CD4-positive, alpha-beta T cell (primary cell): Measurements from ENCODE around the gene COPG1. TPM values are rescaled to one million over a fixed set of nuclear protein-coding genes. Genes with fewer than 3 reads are reported as not detected.

Experiments used
- ATAC-seq: fragments of 200-7000 bp; cut with Tn5 transposase; one replicate; pipeline ENCODE4 v1.10.0; 2022; ENCODE audit warnings: mild to moderate bottlenecking; ENCODE audit not compliant: poor library complexity
- CTCF ChIA-PET: fragments of 350-600 bp; sonication (Branson Sonifier 250); formaldehyde crosslinking; loops from one replicate; lab custom pipeline; 2021; ENCODE audit warnings: antibody characterized with exemption, inconsistent platforms; lab: Charles Lee
- POLR2A ChIA-PET: fragments of 350-600 bp; sonication (Branson Sonifier 250); formaldehyde crosslinking; loops from one replicate; lab custom pipeline; 2021; ENCODE audit warnings: antibody characterized with exemption, inconsistent platforms; lab: Charles Lee
- DNase-seq, 14 experiments: peaks; one replicate each; pipeline ENCODE4 v3.0.0-alpha.2; 2013 to 2020; ENCODE audit warnings: mixed read lengths in 2 of 14
- H3K27ac ChIP-seq, 2 donors: one replicate each; pipeline versions ENCODE4 v1.5.1 to v1.7.0; 2013; ENCODE audit warnings: low read length in 2 of 2, low read depth in 1 of 2, mild to moderate bottlenecking in 1 of 2
- H3K27me3 ChIP-seq, 2 experiments: 1 replicate in 1 of 2; 2 replicates in 1 of 2; pipeline versions ENCODE4 v1.6.1 to v1.7.0; 2013; ENCODE audit warnings: low read length in 2 of 2, control low read depth in 1 of 2, mild to moderate bottlenecking in 1 of 2, moderate library complexity in 1 of 2; ENCODE audit not compliant: insufficient read depth in 2 of 2, control insufficient read depth in 1 of 2
- H3K36me3 ChIP-seq: one replicate; pipeline ENCODE4 v1.6.1; 2013; ENCODE audit warnings: low read length, control low read depth; ENCODE audit not compliant: insufficient read depth
- H3K4me1 ChIP-seq: one replicate; pipeline ENCODE4 v1.6.1; 2013; ENCODE audit warnings: low read length, control low read depth; ENCODE audit not compliant: insufficient read depth
- H3K4me3 ChIP-seq: one replicate; pipeline ENCODE4 v1.5.1; 2013; ENCODE audit warnings: mild to moderate bottlenecking, low read length, moderate library complexity
- H3K9me3 ChIP-seq, 2 experiments: 1 replicate in 1 of 2; 2 replicates in 1 of 2; pipeline versions ENCODE4 v1.6.1 to v1.7.0; 2013; ENCODE audit warnings: low read length in 2 of 2, mild to moderate bottlenecking in 2 of 2, control low read depth in 1 of 2, moderate library complexity in 1 of 2; ENCODE audit not compliant: control insufficient read depth in 1 of 2, insufficient read depth in 1 of 2
- H3K27ac Mint-ChIP-seq: one replicate; pipeline ENCODE4 v1.8.0; 2020; ENCODE audit warnings: mixed read lengths
- H3K27me3 Mint-ChIP-seq: one replicate; pipeline ENCODE4 v1.8.0; 2021; ENCODE audit warnings: mixed read lengths
- H3K36me3 Mint-ChIP-seq: one replicate; pipeline ENCODE4 v1.8.0; 2021; ENCODE audit warnings: low read depth, mixed read lengths
- H3K4me1 Mint-ChIP-seq: one replicate; pipeline ENCODE4 v1.8.0; 2021; ENCODE audit warnings: low read depth, mixed read lengths
- H3K4me3 Mint-ChIP-seq: one replicate; pipeline ENCODE4 v1.8.0; 2020; ENCODE audit warnings: mild to moderate bottlenecking, mixed read lengths
- H3K9me3 Mint-ChIP-seq: one replicate; pipeline ENCODE4 v1.8.0; 2020; ENCODE audit warnings: mixed read lengths
- CTCF ChIP-seq: fragments of 200-600 bp; IDR thresholded peaks from one replicate; pipeline ENCODE4 v1.8.0; 2022; ENCODE audit warnings: antibody characterized with exemption, mild to moderate bottlenecking
- intact Hi-C, 2 experiments: fragments of 100-400 bp; cut with DNase I in 1 of 2; cut with micrococcal nuclease in 1 of 2; formaldehyde crosslinking; loops; one replicate each; pipeline versions ENCODE4 v1.15.1 to v1.9.0; 2023 to 2025; cut with DNase I, micrococcal nuclease
- total RNA-seq, 174 experiments: library from RNA in 2 of 174; stranded (reverse) in 2 of 174; gene quantifications; one replicate each; pipeline ENCODE4 v1.2.3 and lab custom pipeline; 2021 to 2026

COPG1 gene
- total RNA-seq, 2 experiments from 2014 or later: 77.7 to 79.3 TPM

GRCh38 chr3:129254536-129255230, 5.3 kb downstream of the COPG1 start:
- peaks cover 25% of the 10 kb centered on the region for H3K4me1 Mint-ChIP-seq
- intact Hi-C loops: no loop called here
- Histone ChIP-seq H3K36me3 (peaks cover 75% of the 10 kb centered on the region), H3K27ac (no peak overlapping the region), H3K4me1 (peaks cover 25% of the 10 kb centered on the region), H3K4me3 (no peak overlapping the region), H3K27me3 (no peaks in the 10 kb centered on the region), H3K9me3 (no peaks in the 10 kb centered on the region)
- DNase-seq (no peak), ATAC-seq (no peak)
- H3K27me3 Mint-ChIP-seq: no peaks in the 10 kb centered on the region
- no peak overlapping the region for H3K27ac Mint-ChIP-seq
- H3K4me3 Mint-ChIP-seq: peak overlapping the region; percentile 30
- CTCF ChIA-PET: interaction anchor here (0.6 kb wide), 1 partner anchor 597 kb away, joined by 4 read pairs; no protein-coding TSS in a partner anchor
- POLR2A ChIA-PET: no interaction called here
- no peaks in the 10 kb centered on the region for H3K9me3 Mint-ChIP-seq
- TF ChIP-seq CTCF: no peak
- H3K36me3 Mint-ChIP-seq: peaks cover 91% of the 10 kb centered on the region

GRCh38 chr3:129256270-129256669, 6.9 kb downstream of the COPG1 start:
- ATAC-seq (no peak), DNase-seq (no peak)
- TF ChIP-seq CTCF: no peak
- no peak overlapping the region for H3K27ac Mint-ChIP-seq
- Histone ChIP-seq H3K36me3 (peaks cover 88% of the 10 kb centered on the region), H3K27ac (no peak overlapping the region), H3K27me3 (no peaks in the 10 kb centered on the region), H3K4me1 (peaks cover 15% of the 10 kb centered on the region), H3K9me3 (no peaks in the 10 kb centered on the region), H3K4me3 (no peak overlapping the region)
- H3K27me3 Mint-ChIP-seq: no peaks in the 10 kb centered on the region
- H3K4me1 Mint-ChIP-seq: peaks cover 14% of the 10 kb centered on the region
- H3K9me3 Mint-ChIP-seq: no peaks in the 10 kb centered on the region
- intact Hi-C loops: no loop called here
- H3K4me3 Mint-ChIP-seq: no peak overlapping the region
- peaks cover 94% of the 10 kb centered on the region for H3K36me3 Mint-ChIP-seq
- CTCF ChIA-PET: interaction anchor here (1.3 kb wide), 1 partner anchor 10 kb away, joined by 4 read pairs; no protein-coding TSS in a partner anchor
- POLR2A ChIA-PET: interaction anchor here (0.6 kb wide), 1 partner anchor 605 kb away, joined by 3 read pairs; the partner anchor contains the start of gene RPN1

GRCh38 chr3:129257609-129258008, 8.2 kb downstream of the COPG1 start:
- Histone ChIP-seq H3K36me3 (peaks cover 90% of the 10 kb centered on the region), H3K4me3 (no peak overlapping the region), H3K4me1 (peaks cover 4% of the 10 kb centered on the region), H3K27me3 (no peaks in the 10 kb centered on the region), H3K9me3 (no peaks in the 10 kb centered on the region), H3K27ac (no peak overlapping the region)
- H3K4me1 Mint-ChIP-seq: peaks cover 7% of the 10 kb centered on the region
- H3K27me3 Mint-ChIP-seq: no peaks in the 10 kb centered on the region
- no peaks in the 10 kb centered on the region for H3K9me3 Mint-ChIP-seq
- peaks cover 93% of the 10 kb centered on the region for H3K36me3 Mint-ChIP-seq
- no peak for TF ChIP-seq CTCF
- POLR2A ChIA-PET: no interaction called here
- ATAC-seq: no peak
- CTCF ChIA-PET: interaction anchor here (1.3 kb wide), 1 partner anchor 12 kb away, joined by 4 read pairs; no protein-coding TSS in a partner anchor
- H3K27ac Mint-ChIP-seq: no peak overlapping the region
- H3K4me3 Mint-ChIP-seq: no peak overlapping the region
- intact Hi-C loops: no loop called here
- no peak for DNase-seq
